NOMO-1 (cell line): ENCODE data around the gene CEP120.
"Not testable (repeated sequence)": the region's sequence is repeated elsewhere in the genome, so short reads cannot be mapped to it uniquely, and the experiment has no call there.

Experiments
- DNase-seq, 2 experiments: peaks; one replicate each; lab custom pipeline; 2025; ENCODE audit not compliant: unreplicated experiment in 2 of 2; lab: John Stamatoyannopoulos, UW

The CEP120 gene

GRCh38 chr5:123423278-123424149 is at the start of gene CEP120:
Gene CEP120 (minus strand): TSS chr5:123423403. CDS start chr5:123422998, 405 bp downstream.
- DNase-seq = peak; percentile 98 to 99

GRCh38 chr5:123472150-123472924 is 49.1 kb upstream of the CEP120 start:
- DNase-seq = no peak

- no peak for DNase-seq
Observed at GRCh38 chr5:123471385-123471784, 48.2 kb upstream of the CEP120 start.

- not testable (repeated sequence) for DNase-seq
Observed at GRCh38 chr5:123466839-123467238, 43.6 kb upstream of the CEP120 start.

- no peak for DNase-seq
Observed at GRCh38 chr5:123460296-123460729, 37.1 kb upstream of the CEP120 start.

GRCh38 chr5:123458994-123459393 is 35.8 kb upstream of the CEP120 start:
- DNase-seq = not testable (repeated sequence)

GRCh38 chr5:123456242-123456641 is 33.0 kb upstream of the CEP120 start:
- no peak for DNase-seq

GRCh38 chr5:123455640-123456039 is 32.4 kb upstream of the CEP120 start:
- DNase-seq = peak; percentile 65 to 90

GRCh38 chr5:123455095-123455494 is 31.9 kb upstream of the CEP120 start:
- DNase-seq = peak in 1 of 2 experiments; percentile 10

GRCh38 chr5:123454259-123454911 is 31.2 kb upstream of the CEP120 start:
- DNase-seq = peak in 1 of 2 experiments; percentile 24

GRCh38 chr5:123452401-123452800 is 29.2 kb upstream of the CEP120 start:
- DNase-seq = peak; percentile 5 to 66

GRCh38 chr5:123451047-123451446 is 27.8 kb upstream of the CEP120 start:
- DNase-seq = no peak

GRCh38 chr5:123450640-123451039 is 27.4 kb upstream of the CEP120 start:
- DNase-seq = no peak

- peak; percentile 2 to 52 for DNase-seq
Observed at GRCh38 chr5:123450114-123450513, 26.9 kb upstream of the CEP120 start.

GRCh38 chr5:123449424-123449974 is 26.3 kb upstream of the CEP120 start:
- no peak for DNase-seq

- no peak for DNase-seq
Observed at GRCh38 chr5:123448743-123449142, 25.5 kb upstream of the CEP120 start.

GRCh38 chr5:123448017-123448617 is 24.9 kb upstream of the CEP120 start:
- DNase-seq = no peak

- no peak for DNase-seq
Observed at GRCh38 chr5:123444016-123444415, 20.8 kb upstream of the CEP120 start.

GRCh38 chr5:123441408-123441807 is 18.2 kb upstream of the CEP120 start:
- no peak for DNase-seq

- DNase-seq = no peak
Observed at GRCh38 chr5:123440456-123441181, 17.4 kb upstream of the CEP120 start.
